Measurements from ENCODE around the gene BEST2.

BEST2 gene

GRCh38 chr19:12772323-12772722, 20.7 kb downstream of the BEST2 start:
- DNase-seq: no peak

- DNase-seq: peak; percentile 61
Measured at GRCh38 chr19:12773571-12773970, 22.0 kb downstream of the BEST2 start.

- DNase-seq: no peak
Measured at GRCh38 chr19:12774588-12775555, 23.3 kb downstream of the BEST2 start, which contains the start of gene HOOK2. Gene HOOK2 (minus strand): TSS chr19:12775552. CDS start chr19:12775449, 103 bp downstream.

- peak; percentile 86 for DNase-seq
Measured at GRCh38 chr19:12777217-12778016, 25.8 kb downstream of the BEST2 start.

- DNase-seq: peak; percentile 71
Measured at GRCh38 chr19:12778017-12778904, 26.7 kb downstream of the BEST2 start.

GRCh38 chr19:12778905-12779161, 27.2 kb downstream of the BEST2 start:
- no peak for DNase-seq

GRCh38 chr19:12779162-12779993, 27.8 kb downstream of the BEST2 start:
- peak; percentile 75 for DNase-seq

GRCh38 chr19:12782174-12782423, 30.5 kb downstream of the BEST2 start:
- DNase-seq: no peak

GRCh38 chr19:12782424-12783290, 31.1 kb downstream of the BEST2 start:
- DNase-seq: peak; percentile 82

GRCh38 chr19:12783291-12783848, 31.8 kb downstream of the BEST2 start:
- DNase-seq: peak; percentile 53

- no peak for DNase-seq
Measured at GRCh38 chr19:12783849-12784393, 32.3 kb downstream of the BEST2 start.

- peak; percentile 97 for DNase-seq
Measured at GRCh38 chr19:12784394-12784870, 32.8 kb downstream of the BEST2 start.

GRCh38 chr19:12784871-12785430, 33.4 kb downstream of the BEST2 start:
- DNase-seq: no peak

- DNase-seq: peak; percentile 72
Measured at GRCh38 chr19:12785431-12786031, 33.9 kb downstream of the BEST2 start.

GRCh38 chr19:12786141-12786870, 34.7 kb downstream of the BEST2 start:
- DNase-seq: peak; percentile 80

GRCh38 chr19:12786952-12787351, 35.4 kb downstream of the BEST2 start:
- peak; percentile 20 for DNase-seq

GRCh38 chr19:12787458-12787857, 35.9 kb downstream of the BEST2 start:
- DNase-seq: no peak

- DNase-seq: peak; percentile 71
Measured at GRCh38 chr19:12788042-12788681, 36.6 kb downstream of the BEST2 start.
